Fibroblast of lung (primary cell): ENCODE results near the gene SLC4A1. TPM values are rescaled to one million over a fixed set of nuclear protein-coding genes. Genes with fewer than 3 reads are reported as not detected.

Source experiments
- DNase-seq, 2 donors: peaks; one replicate each; pipeline versions ENCODE4 v3.0.0 to v3.0.0-alpha.2; 2010; ENCODE audit warnings: low read depth in 2 of 2
- H2AFZ ChIP-seq: 2 replicates; pipeline ENCODE4 v1.5.1; 2012; ENCODE audit warnings: low read length, control low read depth, inconsistent platforms
- H3K27ac ChIP-seq: 2 replicates; pipeline ENCODE4 v1.5.1; 2011; ENCODE audit warnings: low read length, control low read depth; ENCODE audit not compliant: insufficient read depth
- H3K27me3 ChIP-seq: 2 replicates; pipeline ENCODE4 v1.5.1; 2011; ENCODE audit warnings: mild to moderate bottlenecking, low read length; ENCODE audit not compliant: control insufficient read depth, insufficient read depth
- H3K36me3 ChIP-seq: 2 replicates; pipeline ENCODE4 v1.5.1; 2011; ENCODE audit warnings: low read length; ENCODE audit not compliant: control insufficient read depth, insufficient read depth
- H3K4me1 ChIP-seq: 2 replicates; pipeline ENCODE4 v1.5.1; 2011; ENCODE audit warnings: low read length; ENCODE audit not compliant: control insufficient read depth, insufficient read depth; ENCODE audit errors: extremely low read depth
- H3K4me2 ChIP-seq: 2 replicates; pipeline ENCODE4 v1.5.1; 2011; ENCODE audit warnings: low read length, control low read depth; ENCODE audit not compliant: insufficient read depth; ENCODE audit errors: extremely low read depth
- H3K4me3 ChIP-seq, 4 experiments: fragments of 200-600 bp in 1 of 4; sonication (generic) in 1 of 4; replicated peaks in 1 of 4; 2 replicates each; pipeline ENCODE4 v1.5.1; 2011 to 2016; ENCODE audit warnings: low read length in 4 of 4, low read depth in 3 of 4, mild to moderate bottlenecking in 3 of 4, control low read depth in 2 of 4, inconsistent platforms in 1 of 4, mixed read lengths in 1 of 4; ENCODE audit not compliant: insufficient read depth in 1 of 4; ENCODE audit errors: control extremely low read depth in 1 of 4
- H3K79me2 ChIP-seq: 2 replicates; pipeline ENCODE4 v1.5.1; 2012; ENCODE audit warnings: mild to moderate bottlenecking, low read length, inconsistent platforms; ENCODE audit not compliant: control insufficient read depth, insufficient read depth
- H3K9ac ChIP-seq: 2 replicates; pipeline ENCODE4 v1.5.1; 2011; ENCODE audit warnings: mild to moderate bottlenecking, low read length, control low read depth; ENCODE audit not compliant: insufficient read depth
- H3K9me3 ChIP-seq: 2 replicates; pipeline ENCODE4 v1.5.1; 2012; ENCODE audit warnings: low read depth, low read length; ENCODE audit not compliant: control insufficient read depth, insufficient read depth
- H4K20me1 ChIP-seq: 2 replicates; pipeline ENCODE4 v1.5.1; 2011; ENCODE audit warnings: low read length; ENCODE audit not compliant: control insufficient read depth, insufficient read depth; ENCODE audit errors: extremely low read depth
- CTCF ChIP-seq, 2 donors: IDR thresholded peaks in 1 of 2; conservative IDR thresholded peaks in 1 of 2; 1 replicate in 1 of 2; 2 replicates in 1 of 2; pipeline ENCODE4 v1.5.1; 2011 to 2012; ENCODE audit warnings: low read length in 2 of 2, control low read depth in 1 of 2, inconsistent platforms in 1 of 2, low read depth in 1 of 2, mild to moderate bottlenecking in 1 of 2
- EZH2 ChIP-seq: IDR thresholded peaks from 2 replicates; pipeline ENCODE4 v1.5.1; 2012; ENCODE audit warnings: low read length, control low read depth, mild to moderate bottlenecking; ENCODE audit errors: missing control alignments
- polyA plus RNA-seq, 2 donors: library from polyadenylated mRNA; depleted of rRNA in 1 of 2; stranded (reverse) in 1 of 2; unstranded in 1 of 2; fragments of >200 nt; gene quantifications; 2 replicates each; pipeline ENCODE4 v1.2.1, GENCODE V29; 2011 to 2012; ENCODE audit warnings: missing spikeins in 1 of 2
- total RNA-seq: library from RNA; depleted of rRNA; stranded (reverse); fragments of >200 nt; gene quantifications from 2 replicates; pipeline ENCODE4 v1.2.1, GENCODE V29; 2014

The SLC4A1 gene
- total and polyA plus RNA-seq, 2 donors (not counting 1 experiment from before 2014, with no cell fraction given) = not detected

DNA sequence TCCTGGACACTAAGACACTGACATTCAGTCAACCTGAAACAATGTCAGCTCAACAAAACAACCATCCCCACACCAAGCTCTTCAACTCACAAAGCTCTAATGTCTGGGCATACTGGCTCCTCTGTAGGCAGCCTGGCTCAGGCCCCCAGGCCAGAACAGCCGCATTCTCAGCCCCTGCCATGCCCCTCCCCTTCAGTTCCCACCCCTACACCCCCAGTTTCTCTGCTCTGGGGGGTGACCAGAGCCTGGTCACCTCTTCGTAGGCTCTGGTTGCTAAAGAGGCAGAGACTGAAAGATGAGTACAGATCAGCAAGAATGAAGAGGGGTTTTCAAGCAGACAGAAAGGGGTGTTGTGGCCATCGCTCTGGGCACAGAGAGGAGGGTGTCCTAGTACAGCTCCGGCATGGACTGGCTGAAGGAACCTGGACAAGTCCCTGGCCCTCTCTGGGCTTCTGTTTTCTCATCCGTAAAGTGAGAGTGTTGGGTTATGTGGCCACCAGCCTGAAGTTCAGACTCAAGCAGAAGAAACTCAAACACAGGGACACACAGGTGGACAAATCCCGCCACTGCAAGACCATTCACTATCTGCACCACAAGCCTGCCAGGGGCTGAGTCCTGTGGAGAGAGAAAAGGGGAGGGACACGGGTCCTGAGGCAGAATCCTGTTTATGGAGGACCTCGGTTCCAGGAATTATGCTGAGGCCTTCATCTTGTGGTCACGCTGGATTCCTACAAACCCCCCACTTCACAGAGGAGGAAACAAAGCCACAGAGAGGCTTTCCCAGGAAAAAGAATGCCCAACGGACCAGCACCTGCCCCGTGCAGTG, 987 bp upstream of the SLC4A1 start:
- H2AFZ ChIP-seq = no peak overlapping the region
- no peaks in the 10 kb centered on the region for H3K79me2 ChIP-seq
- H3K4me1 ChIP-seq = no peaks in the 10 kb centered on the region
- no peak overlapping the region for H3K4me3 ChIP-seq
- no peak overlapping the region for H3K9ac ChIP-seq
- no peaks in the 10 kb centered on the region for H3K36me3 ChIP-seq
- H4K20me1 ChIP-seq = no peaks in the 10 kb centered on the region
- H3K27me3 ChIP-seq = peaks cover 4% of the 10 kb centered on the region
- TF ChIP-seq EZH2 = no peak
- TF ChIP-seq CTCF (conservative IDR thresholded peaks at IDR 0.05 in 1 of 2, IDR thresholded peaks at IDR 0.05 in 1 of 2; ENCODE audit: low read depth in 1 of 2, low read length in 2 of 2) = no peak
- DNase-seq = no peak
- no peak overlapping the region for H3K27ac ChIP-seq
- no peaks in the 10 kb centered on the region for H3K9me3 ChIP-seq
- no peak overlapping the region for H3K4me2 ChIP-seq

GRCh38 chr17:44267165-44267455, 825 bp downstream of the SLC4A1 start:
- no peak overlapping the region for H3K27ac ChIP-seq
- TF ChIP-seq CTCF (conservative IDR thresholded peaks at IDR 0.05 in 1 of 2, IDR thresholded peaks at IDR 0.05 in 1 of 2; ENCODE audit: low read depth in 1 of 2, low read length in 2 of 2) = no peak
- no peak for TF ChIP-seq EZH2

DNA sequence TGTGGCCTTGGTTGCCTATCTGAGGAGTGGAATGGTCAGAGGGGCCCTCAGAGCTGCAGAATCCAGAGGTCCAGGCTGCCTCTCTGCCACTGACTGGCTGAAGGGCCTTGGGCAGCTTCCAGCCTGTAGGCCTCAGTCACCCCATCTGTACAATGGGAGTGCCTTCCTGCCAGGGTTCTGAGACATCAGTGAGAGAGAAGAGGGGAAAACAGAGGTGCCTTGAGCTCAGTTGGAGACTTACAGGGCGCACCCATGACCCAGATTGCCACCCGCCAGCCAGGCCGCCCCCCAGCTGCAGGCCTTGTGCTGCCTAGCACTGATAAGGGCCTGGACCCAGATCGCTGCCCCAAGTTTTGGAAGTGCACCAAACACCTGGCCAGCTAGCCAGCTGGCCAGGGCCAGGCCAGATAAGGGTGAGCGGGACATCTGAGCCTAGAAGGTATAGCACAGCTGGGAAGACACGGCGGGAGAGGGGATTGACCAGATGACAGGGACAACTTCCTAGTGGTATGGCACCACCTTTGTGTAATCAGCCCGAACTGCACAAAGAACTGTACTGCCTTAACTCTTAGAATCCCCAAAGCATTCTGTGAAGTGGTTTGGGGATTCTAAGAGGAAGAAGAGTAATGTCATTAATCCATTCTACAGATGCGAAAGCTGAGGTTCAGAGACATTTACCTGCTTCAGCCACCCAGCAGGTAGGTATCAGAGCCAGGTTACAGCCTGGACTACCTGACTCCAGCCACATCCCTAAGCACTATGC, 1.4 kb downstream of the SLC4A1 start:
- H4K20me1 ChIP-seq = no peaks in the 10 kb centered on the region
- peak in 1 of 2 donors; percentile 10 for DNase-seq
- no peaks in the 10 kb centered on the region for H3K4me1 ChIP-seq
- no peak overlapping the region for H3K9ac ChIP-seq
- no peaks in the 10 kb centered on the region for H3K36me3 ChIP-seq
- no peaks in the 10 kb centered on the region for H3K79me2 ChIP-seq
- H3K4me3 ChIP-seq = no peak overlapping the region
- H3K4me2 ChIP-seq = no peak overlapping the region
- H3K27me3 ChIP-seq = peaks cover 4% of the 10 kb centered on the region
- no peak overlapping the region for H3K27ac ChIP-seq
- H3K9me3 ChIP-seq = no peaks in the 10 kb centered on the region
- no peak overlapping the region for H2AFZ ChIP-seq
- no peak for TF ChIP-seq CTCF (conservative IDR thresholded peaks at IDR 0.05 in 1 of 2, IDR thresholded peaks at IDR 0.05 in 1 of 2; ENCODE audit: low read depth in 1 of 2, low read length in 2 of 2)
- no peak for TF ChIP-seq EZH2

More at GRCh38 chr17:44267165-44267455, 825 bp downstream of the SLC4A1 start:
- no peaks in the 10 kb centered on the region for H3K9me3 ChIP-seq
- H3K4me1 ChIP-seq = no peaks in the 10 kb centered on the region
- no peak overlapping the region for H3K4me3 ChIP-seq
- H3K9ac ChIP-seq = no peak overlapping the region
- no peak overlapping the region for H3K4me2 ChIP-seq
- peaks cover 4% of the 10 kb centered on the region for H3K27me3 ChIP-seq
- DNase-seq = no peak
- no peaks in the 10 kb centered on the region for H3K79me2 ChIP-seq
- H4K20me1 ChIP-seq = no peaks in the 10 kb centered on the region
- no peak overlapping the region for H2AFZ ChIP-seq
- H3K36me3 ChIP-seq = no peaks in the 10 kb centered on the region
